GM18499 (cell line): Measurements from ENCODE around the gene CC2D2A.
"Not testable (repeated sequence)": the region's sequence is repeated elsewhere in the genome, so short reads cannot be mapped to it uniquely, and the experiment has no call there.

Source experiments
- ATAC-seq: cut with Tn5 transposase; IDR thresholded peaks from one replicate; pipeline ENCODE4 v1.9.1; 2021; ENCODE audit warnings: moderate number of reproducible peaks; ENCODE audit not compliant: insufficient read depth, unreplicated experiment

Gene CC2D2A

DNA sequence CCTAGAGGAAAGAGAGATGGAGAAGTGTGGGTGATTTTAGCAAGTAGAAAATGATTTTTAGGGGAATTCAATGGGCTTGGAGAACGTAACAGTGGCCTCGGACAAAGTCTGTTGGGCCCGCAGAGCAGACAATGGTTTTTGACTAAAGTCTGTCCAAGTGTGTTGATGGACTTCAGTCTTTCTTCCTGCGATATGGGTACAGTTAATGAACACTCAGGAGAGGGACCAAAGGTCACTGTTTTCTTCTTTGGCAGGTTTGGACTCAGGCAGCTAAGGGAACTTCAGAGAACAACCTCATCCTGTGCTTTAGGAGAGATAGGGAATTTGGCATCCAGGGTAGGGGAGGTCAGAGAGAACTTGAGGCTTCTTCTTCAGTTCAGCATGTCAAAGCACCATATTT, 38.0 kb downstream of the CC2D2A start:
- no peak for ATAC-seq

DNA sequence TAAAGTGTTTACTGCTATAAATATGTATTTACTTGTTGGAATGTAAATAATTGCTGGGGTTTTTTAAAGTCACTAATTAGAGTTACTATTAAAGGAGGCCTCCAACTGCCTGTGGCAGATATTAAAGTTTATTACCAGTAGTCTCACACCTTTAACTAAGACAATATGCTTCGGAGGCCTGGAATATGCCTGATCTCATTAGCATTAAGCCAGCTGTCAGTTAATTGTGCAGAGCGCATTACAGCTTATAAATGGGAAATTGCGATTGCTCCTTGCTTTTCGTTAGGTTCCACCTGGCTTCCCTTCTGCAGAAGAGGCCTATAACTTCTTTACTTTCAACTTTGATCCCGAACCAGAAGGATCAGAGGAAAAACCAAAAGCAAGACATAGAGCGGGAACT, 41.3 kb downstream of the CC2D2A start:
- ATAC-seq: no peak

- ATAC-seq: no peak
These were observed 43.9 kb downstream of the CC2D2A start for GRCh38 chr4:15513545-15513944.

DNA sequence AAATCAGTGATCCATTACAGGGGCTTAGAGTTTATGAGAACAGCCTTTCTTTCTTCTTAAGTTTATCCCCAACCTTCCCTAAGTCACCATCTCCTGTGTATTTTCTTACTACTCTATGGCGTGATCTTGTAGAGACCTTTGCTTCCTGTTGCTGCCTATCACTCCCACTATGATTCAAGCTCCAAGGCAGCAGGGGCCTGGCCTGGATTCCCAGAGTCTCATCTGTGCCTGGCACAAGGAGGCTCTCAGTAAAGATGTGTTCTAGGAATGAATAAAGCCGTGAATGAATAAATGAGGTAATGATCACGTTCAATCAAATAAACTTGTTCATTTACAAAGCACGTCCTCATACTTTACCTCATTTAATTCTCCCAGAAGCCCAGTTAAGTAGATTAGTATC, 45.4 kb downstream of the CC2D2A start:
- ATAC-seq: no peak

DNA sequence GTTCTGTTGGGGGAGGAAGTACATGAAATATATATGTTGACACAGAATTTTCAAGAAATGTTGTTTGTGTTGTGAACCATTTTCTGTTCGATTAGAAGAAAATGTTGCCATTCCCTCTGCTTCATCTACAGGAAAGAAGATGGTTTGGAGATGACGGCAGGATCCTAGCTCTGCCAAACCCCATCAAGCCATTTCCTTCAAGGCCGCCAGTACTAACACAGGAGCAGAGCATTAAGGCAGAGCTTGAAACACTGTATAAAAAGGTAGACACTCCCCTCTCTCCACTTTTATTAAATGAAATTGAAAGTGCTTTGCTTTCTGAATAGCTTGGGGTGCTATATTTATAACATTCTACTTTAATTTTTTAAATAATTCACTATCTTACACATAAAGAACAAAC, 46.8 kb downstream of the CC2D2A start:
- no peak for ATAC-seq

DNA sequence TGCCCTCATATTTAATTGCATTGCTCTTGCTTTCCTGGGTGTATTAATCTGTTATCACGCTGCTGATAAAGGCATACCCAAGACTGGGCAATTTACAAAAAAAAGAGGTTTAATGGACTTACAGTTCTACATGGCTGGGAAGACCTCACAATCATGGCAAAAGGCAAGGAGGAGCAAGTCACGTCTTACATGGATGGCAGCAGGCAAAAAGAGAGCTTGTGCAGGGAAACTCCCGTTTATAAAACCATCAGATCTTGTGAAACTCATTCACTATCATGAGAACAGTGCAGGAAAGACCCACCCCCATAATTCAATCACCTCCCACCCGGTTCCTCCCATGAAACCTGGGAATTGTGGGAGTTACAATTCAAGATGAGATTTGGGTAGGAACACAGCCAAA, 48.0 kb downstream of the CC2D2A start:
- ATAC-seq: not testable (repeated sequence)

- ATAC-seq: no peak
These were observed 51.9 kb downstream of the CC2D2A start for GRCh38 chr4:15521442-15522039.

- no peak for ATAC-seq
These were observed 55.4 kb downstream of the CC2D2A start for GRCh38 chr4:15525080-15525479.

DNA sequence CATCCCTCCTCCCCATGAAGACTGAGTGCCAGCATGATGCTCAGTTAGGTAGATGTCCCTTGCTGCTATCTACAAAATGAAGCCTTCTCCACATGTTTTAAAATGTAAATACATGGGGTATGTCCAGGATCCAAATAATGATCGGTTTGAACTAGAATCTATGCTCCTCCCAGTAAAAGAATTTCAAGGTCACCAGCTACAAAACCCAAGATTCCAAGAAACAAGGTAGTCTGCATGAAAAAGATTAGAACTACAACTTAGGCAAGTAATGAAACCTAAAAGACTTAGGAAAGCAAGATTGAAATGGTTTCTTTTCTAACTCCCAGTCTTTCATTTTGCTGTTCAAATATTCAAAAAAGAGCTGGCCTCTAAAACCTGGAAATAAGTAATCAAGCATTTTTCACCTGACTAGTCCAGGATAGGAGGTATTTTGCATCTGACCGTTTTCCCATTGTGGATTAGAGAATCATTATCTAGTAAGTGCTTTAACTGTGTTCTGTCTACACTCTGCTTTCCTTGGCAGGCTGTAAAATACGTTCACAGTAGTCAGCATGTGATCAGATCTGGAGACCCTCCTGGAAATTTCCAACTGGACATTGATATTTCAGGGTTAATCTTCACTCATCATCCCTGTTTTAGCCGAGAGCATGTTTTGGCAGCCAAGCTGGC, 57.4 kb downstream of the CC2D2A start:
- ATAC-seq: no peak

DNA sequence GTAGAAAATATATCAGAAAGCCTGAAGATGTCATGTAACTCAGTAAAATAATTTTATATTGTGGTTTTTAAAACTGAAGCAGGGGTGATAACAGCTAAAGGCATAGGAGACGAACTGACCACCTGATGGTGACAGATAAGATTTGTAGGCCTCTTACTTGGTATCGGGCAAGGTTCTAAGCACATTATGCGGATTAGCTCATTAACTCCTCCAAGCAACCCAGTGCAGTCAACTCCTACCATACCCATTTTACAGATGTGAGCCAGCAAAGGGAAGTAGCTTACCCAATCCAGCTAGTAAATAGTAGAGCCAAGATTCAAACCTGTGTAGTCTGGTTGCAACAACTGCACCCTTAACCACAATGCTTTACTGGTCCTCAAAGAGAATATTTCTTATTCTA, 62.1 kb downstream of the CC2D2A start:
- ATAC-seq: no peak

- no peak for ATAC-seq
These were observed 64.1 kb downstream of the CC2D2A start for GRCh38 chr4:15533817-15534216.

DNA sequence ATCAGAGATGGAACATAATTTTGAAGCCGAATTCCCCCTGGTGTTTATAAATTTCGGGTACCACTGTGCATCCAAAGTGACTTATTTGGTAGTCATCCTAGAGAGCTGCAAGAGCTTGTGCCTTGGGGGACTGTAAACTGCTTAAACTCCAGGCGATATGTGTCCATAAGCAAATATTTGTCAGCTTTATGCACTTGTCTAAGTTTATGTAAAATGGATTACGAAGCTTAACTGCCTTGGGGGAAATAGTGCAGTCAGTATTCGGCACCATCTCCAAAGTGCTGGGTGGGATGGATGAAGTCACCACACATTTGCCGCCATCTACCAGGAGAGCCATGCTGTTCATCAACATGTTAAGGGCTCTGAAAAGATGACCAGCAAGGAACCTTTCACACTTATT, 65.9 kb downstream of the CC2D2A start:
- no peak for ATAC-seq

GRCh38 chr4:15536552-15537499, 67.1 kb downstream of the CC2D2A start:
- ATAC-seq: no peak

DNA sequence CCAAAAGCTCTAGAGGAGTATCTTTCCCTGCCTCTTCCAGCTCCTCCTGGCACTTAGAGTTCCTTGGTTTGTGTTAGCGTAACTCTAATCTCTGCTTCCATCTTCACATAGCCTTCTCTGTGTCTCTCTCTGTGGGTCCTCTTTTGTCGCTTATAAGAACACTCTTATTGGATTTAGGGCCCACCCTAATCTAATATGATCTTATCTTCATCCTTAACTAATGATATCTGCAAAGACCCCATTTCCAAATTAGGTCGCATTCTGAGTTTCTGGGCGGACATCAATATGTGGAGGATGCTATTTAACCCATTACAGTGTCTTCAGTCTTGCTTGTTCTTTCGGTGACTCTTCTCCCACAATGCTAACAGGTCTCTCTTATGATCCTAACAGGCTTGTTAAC, 72.3 kb downstream of the CC2D2A start:
- ATAC-seq: no peak

- no peak for ATAC-seq
These were observed 73.1 kb downstream of the CC2D2A start for GRCh38 chr4:15542760-15543159.

GRCh38 chr4:15543537-15544247, 74.0 kb downstream of the CC2D2A start:
- no peak for ATAC-seq

DNA sequence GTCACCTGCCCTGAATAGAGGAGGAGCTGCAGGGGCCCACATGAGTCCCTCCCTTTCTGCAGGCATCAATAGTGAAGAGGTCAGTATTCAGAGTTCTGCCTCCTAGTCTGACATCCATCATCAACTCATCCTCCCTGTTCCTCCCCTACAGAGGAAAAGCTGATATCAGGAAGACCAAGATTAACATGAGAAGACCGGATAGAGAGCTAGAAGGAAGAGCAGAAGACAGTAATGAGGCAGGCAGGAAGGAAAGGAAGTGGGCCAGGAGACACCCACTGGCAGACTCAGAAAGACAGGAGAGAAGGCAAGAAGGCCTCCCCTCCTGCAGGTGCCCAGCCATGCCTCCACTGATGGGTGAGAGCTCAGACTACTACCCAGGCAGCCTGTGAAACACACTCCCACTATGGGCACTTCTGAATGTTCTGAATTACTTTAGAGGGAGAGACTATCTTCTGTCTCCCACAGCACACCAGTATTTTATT, 74.6 kb downstream of the CC2D2A start:
- no peak for ATAC-seq

- ATAC-seq: no peak
These were observed 75.7 kb downstream of the CC2D2A start for GRCh38 chr4:15545371-15545770.

GRCh38 chr4:15547392-15547791, 77.7 kb downstream of the CC2D2A start:
- peak; percentile 61 for ATAC-seq

DNA sequence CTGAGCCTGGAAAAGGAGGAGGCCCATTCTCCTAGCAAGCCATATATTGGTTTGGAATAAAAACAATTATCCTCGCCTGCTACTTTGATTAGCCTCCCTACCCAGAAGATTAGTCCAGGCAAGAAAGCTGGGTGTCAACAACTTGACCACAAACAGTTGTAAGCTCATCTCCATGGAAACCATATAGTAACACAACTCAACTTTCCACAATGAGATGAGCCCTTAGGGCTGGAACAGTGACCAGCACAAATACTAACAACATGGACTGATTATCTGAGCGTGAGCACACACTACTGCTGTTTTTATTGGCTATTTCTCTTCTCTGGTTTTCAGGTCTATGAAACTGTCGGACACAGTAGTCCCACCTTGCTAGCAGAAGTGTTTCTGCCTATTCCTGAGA, 80.8 kb downstream of the CC2D2A start:
- no peak for ATAC-seq
